HG02610 (cell line): ENCODE results near the gene CCDC74B.
A peak's percentile ranks its signal among the peaks of the same experiment; 100 is the strongest.
"Not testable (repeated sequence)": the region's sequence is repeated elsewhere in the genome, so short reads cannot be mapped to it uniquely, and the experiment has no call there.

Experiments
- ATAC-seq: cut with Tn5 transposase; IDR thresholded peaks from one replicate; pipeline ENCODE4 v1.9.1; 2021; ENCODE audit warnings: mild to moderate bottlenecking, moderate library complexity; ENCODE audit not compliant: unreplicated experiment

The CCDC74B gene

DNA sequence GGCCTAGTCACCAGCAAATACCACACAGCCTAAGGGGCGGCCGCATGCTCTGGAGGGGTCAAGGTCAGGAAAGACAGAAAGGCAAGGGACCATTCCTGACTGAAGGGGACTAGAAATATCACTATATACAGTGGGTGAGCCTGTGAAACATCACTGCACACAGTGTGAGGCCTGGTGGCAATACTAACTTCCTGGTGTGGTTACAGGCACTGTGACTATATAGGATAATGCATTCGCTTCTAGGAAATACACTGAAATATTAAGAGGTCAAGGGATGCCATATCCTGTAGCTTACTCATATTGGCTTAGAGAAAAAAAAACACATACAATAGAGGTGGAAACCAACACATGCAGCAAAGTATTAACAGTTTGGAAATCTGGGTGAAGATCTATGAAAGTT lies 24.3 kb upstream of the CCDC74B start:
- not testable (repeated sequence) for ATAC-seq

DNA sequence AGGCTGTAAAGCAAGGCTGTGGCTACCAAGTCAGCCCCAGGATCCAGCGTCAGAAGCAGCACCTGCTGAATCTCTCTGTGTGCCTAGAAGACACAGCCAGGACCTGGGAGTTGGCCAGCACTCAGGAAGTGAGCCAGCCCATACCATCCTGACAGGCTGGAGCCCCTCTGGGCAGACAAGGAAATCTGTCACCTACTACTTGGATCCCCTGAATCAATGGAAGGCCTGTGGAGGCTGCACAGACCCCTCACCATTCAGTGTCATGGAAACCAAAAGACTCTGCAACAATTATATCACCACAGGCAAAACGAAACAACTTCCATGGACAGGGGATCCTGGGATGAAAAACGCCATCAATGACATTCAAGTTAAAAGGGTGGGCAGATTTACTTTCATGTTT lies 21.7 kb upstream of the CCDC74B start:
- ATAC-seq, result not testable (repeated sequence)

DNA sequence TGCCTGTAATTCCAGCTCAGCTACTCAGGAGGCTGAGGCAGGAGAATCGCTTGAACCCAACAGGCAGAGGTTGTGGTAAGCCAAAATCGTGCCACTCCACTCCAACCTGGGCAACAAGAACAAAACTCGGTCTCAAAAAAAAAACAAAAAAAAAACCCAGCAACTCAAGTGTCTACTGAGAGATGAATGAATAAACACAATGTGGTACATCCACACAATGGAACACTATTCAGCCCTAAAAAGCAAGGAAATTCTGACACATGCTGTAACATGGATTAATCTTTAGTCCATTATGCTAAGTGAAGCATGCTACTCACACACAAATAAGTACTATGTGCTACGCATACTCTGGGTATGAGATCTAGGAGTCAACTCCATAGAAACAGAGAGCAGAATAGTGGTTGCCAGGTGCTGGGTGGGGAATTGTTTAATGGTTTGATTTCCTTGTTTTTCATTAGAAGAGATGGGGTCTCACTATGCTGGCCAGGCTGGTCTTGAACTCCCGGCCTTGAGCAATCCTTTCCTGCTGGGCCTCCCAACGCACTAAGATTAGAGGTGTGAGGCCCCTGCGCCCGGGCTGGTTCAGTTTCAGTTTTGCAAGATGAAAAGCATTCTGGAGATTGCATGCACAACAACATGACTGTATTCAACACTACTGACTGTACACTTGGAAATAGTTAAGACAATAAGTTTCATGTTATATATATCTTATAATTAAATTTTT lies 20.5 kb upstream of the CCDC74B start:
- ATAC-seq, result no peak

DNA sequence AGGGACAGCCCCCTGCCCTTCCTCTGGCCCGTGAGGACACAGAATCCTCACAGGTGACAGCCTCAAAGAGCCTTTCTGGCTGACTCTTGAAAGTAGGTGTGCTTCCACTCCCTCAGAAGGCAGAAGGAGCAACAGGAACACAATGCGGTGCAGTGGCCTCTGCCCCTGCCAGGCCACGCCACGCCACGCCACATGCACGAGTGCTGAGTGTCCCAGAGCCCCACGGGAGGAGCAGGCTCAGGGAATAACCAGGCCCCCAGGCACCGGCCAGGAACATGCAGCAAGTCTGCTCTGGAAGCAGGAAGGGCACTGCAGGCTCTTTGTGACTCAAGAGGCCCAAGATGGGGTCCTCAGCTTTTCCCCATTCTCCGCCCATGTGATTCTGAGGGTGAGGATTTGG lies 18.1 kb upstream of the CCDC74B start:
- no peak for ATAC-seq

DNA sequence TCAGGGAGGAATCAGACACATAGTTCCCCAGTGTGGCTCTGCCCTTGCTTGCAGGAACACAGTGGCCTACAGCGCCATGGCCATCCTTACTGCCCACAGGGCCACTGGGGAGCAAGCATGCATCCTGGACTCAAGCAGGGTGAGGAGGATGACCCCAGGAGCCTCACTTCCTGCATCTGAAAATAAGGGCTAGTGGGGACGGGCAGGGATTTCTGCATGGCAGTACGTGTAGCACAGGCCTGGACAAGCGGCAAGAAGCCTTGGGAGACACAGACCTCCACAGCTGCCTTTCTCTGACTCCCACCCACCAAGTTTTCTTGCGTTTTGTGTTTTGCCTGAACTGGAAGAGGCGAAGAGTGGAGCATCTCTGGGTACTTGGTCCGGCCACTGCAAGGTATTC lies 17.6 kb upstream of the CCDC74B start:
- not testable (repeated sequence) for ATAC-seq

DNA sequence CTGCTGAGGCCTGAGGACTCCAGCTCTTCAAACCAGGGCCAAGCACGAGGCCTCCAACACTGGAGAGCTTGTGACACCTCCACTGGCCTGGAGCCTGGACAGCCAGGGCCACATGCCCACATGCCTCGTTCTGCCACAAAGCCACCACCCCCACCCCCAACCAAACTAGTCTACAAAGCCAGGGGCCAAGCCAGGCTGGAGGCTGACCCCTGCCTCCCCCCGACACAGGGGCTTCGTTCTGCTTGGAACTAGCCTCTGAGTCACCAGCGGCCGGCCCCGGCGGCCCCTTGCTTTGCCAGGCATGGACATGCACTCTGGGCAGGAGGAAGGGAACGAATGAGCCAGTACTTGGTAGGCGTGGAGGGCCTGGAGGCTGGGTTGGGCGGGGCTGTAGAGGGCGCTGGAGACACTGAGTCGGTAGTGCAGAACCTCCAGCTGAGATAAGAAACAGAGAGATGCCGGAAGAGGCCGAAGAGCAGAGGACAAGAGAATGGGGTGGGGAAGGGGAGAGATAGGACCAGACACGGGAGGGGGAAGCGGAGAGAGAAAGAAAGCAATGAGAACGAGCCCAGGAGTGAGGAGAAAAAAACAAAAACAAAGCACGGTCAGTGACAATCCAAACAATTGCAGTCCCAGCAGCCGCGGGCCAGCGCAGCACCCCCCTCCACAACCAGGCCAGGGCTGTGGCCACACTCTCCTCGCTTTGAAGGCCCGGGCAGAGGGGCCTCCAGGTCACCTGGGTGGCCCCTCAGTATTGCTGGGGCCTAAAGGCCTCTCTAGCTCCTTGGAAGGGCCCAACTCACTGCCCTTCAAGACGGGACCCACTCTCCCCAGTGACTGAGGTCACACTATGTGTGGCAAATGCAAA lies 16.2 kb upstream of the CCDC74B start:
- not testable (repeated sequence) for ATAC-seq

DNA sequence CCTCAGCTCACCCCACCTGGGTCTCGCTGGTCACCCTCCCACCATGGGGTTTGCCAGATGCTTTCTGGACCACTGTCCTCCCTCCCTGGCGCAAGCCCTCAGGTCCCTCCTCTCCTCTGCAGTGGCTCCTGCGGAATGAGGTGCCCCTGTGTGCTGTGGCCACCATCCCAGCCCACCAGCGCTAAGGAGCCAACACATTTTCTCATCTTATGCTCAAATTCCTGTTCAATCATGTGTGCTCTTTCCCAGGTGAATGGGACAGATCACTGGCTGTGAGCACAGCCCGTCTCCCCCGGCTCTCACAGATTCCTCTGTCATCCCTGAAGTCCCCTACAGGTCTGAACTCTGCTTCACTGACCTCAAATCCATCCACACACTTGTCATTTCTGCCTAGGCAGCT lies 15.2 kb upstream of the CCDC74B start:
- no peak for ATAC-seq

DNA sequence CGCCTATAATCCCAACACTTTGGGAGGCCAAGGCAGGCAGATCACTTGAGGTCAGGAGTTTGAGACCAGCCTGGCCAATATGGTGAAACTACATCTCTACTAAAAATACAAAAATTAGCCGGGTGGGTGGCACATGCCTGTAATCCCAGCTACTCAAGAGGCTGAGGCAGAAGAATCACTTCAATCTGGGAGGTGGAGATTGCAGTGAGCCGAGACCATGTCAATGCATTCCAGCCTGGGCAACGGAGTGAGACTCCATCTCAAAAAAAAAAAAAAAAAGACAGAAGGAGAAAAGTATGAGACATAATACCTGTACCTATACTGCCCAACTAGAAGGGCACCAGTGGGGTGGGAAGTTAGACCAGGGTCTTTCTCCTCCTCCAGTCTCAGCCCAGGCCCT lies 14.5 kb upstream of the CCDC74B start:
- ATAC-seq, result not testable (repeated sequence)

DNA sequence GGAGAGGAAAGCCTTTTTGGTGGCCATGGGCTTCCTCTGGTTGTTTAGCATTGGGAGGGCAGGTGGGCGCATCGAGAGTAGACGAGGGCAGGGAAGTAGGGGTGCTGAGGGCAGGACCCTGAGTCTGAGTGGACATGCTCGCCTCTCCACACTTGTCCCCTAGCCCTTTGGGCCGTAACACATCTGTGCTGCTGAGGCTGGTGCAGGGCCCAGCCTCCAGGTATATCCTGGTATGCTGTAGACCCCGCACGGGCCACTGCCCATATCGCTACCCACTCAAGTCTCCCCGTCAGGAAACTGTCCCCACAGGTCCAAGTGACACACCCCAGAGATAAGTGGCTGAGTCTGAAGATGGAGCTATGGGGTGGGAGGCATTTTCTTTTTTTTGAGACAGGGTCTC lies 13.7 kb upstream of the CCDC74B start:
- ATAC-seq, result no peak

DNA sequence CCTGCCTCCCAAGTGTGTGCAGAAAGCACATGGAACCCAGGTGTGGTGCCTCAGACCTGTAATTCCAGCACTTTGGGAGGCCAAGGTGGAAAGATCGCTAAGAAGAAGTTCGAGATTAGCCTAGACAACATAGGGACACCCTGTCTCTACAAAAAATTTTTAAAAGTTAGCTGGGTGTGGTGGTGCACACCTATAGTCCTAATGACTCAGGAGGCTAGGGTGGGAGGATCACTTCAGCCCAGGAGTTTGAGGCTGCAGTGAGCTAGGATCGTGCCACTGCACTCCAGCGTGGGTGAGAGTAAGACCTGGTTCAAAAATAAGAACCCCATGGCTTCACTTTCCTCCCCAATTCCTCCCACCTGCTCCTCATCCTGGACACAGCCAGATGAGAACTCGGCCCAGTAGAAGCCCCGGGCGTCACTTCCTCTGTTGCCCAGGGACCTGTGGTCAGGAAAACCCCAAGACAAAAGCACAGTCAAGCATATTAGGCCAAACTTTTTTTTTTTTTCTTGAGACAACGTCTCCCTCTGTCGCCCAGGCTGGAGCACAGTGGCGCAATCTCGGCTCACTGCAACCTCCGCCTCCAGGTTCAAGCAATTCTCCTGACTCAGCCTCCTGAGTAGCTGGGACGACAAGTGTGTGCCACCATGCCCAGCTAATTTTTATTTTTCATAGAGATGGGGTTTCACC lies 13.1 kb upstream of the CCDC74B start:
- peak; percentile 88 for ATAC-seq

DNA sequence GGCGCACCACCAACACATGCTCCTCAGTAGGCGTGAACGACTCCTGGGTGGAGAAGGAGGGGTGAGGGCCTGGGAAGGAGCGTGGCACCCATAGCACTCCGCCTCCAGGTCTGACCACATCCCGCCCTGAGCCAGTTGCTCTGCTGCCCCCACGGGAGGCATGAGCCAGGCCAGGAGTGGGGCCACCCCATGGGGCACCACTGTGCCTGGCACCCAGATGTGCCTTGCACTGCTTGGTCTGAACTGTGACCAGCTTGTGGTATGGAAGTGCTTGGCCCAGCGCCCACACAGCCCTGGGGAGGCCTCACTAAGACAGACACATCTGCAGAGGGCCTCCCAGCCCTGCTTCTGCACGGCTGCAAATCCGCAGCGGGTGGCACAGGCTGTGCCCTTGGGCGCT lies 12.4 kb upstream of the CCDC74B start:
- ATAC-seq, result peak; percentile 29

DNA sequence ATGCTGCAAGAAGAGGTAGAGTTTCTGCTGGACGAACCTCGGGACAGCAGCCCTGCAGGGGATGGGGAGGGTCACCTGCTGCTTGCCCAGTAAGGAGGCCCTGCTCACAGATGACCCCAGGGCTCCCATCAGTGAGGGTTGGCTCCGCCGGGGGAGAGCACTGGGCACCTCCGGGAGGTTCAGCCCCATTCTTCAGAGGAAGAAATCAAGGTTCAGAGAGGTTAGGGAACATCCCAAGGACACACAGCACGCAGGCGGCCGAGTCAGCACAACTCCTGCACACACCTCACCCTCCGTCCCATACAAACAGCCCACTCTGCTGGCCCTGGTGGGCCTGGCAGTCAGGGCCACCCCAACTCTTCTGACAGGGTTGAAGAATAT lies 11.7 kb upstream of the CCDC74B start:
- ATAC-seq, result no peak

DNA sequence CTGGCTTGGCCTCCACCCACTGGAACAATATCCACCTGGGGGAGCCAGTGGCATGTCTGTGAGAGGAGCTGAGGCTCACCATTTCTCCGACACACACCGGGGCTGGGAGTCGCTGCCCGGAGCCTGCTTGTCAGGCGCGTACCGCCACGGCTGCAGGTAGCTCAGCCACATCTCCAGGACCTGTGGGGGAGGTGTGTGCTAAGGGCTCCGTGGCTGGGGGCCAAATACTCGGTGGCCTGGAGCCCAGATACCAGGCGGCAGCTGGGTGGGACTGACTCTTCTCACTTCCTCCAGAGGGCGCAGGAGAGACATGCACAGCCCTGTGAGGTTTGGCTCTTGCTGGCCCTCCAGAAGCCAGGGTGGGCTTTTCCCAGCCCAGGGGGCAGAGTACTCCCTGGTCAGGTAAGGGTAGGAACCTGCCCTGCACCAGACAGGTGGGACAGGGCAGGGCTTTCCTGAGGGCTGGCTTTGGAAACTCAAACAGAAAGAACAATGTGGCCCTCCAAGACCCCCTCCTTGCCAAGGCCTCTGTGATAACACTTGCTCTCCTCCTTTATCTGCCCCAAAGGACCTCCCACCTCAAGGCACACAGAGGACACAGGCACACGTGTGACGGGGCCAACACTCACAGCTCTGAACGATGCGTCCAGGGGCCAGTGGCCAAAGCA lies 11.2 kb upstream of the CCDC74B start:
- ATAC-seq, result not testable (repeated sequence)

DNA sequence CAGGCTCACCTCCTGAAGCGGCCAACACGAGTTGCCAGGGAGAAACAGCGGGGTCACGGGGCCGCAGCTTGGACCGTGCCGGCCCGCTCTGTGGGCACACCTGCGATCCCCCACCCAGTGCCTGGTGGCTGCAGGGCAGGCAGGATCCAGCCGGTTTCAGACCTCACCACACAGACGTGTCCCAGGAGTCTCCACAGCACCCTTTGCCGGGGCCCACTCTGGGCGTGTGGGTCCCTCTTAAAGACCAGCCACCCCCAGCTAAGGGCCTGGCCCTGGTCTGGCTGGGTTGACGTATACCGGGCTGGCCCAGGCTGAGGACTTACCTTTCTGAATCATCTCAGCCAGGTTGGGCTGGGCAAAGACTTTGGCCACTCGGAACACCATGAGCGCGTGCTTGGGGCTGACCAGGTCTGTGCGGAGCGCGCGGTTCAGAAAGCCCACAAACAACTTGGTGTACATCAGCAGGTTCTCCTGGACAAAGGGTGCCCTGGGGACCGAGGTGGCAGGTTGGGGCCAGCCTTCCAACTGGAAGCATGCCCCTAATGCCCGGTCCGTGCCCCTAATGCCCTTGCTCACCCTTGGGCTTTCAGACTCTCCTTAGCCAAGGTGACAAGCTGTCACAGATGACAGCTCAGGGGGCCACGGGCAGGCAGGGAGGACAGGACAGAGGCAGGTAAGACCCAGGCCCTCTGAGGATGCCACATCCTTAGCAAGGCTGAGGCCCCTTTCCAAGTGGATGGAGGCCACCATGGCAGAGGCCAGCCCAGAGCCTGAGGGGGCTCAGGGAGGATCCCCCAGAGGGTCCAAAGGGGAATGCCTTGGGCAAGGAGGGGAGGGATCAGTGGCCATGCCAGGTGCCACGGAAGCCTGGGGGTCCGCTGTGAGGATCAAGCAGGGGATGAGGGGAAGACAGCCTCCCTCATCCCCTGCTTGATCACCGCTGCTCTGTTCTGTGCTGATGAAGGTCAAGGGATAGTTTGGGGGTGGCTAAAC lies 10.2 kb upstream of the CCDC74B start:
- no peak for ATAC-seq

DNA sequence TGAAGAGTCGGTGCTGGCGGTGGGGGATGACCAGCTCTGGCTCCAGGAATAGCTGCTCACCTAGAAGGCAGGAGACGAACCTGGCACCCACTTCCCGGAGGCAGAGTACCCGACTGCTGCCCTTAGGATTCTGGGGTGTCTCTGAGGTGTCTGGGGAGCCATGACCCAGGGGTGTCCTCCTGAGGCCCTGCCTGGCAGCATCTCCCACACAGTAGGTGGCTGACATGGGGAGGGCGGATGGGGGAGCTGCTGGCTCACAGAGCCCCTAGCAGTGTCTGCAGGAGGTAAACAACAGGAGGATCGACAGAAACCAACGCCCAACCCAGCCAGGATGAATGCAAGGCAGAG lies 9.5 kb upstream of the CCDC74B start:
- ATAC-seq, result not testable (repeated sequence)

DNA sequence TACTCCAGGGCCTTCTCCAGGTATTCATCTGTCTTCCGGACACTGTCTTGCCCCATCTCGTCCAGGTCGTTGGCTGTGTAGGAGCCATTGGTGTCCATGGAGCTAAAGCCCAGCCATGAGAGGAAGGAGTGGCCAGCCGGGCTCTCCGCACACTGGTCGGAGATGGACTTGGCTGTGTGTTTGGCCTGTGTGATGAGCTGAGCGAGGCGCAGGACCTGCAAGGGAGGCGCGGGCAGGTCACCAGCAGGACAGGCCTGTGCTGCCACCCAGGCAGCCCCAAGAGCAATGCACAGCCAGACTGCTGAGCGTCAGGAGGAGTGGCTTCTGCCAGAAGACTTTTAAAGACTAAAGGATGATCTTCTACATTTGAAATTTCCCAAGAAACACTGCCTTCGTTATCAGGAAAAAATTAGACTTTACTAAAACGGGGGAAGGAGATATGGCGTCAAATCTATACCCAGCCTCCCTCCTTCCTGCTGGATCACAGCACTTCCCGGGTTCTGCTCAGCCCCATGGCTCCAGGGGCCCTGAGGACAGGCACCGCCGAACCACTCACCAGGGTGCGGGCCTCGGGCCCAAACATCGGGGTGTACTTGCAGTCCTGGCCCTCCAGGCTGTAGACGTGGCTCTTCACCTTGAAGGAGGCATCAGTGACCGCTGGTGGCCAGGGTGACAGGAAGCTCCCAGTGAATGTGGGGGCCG lies 9.0 kb upstream of the CCDC74B start:
- ATAC-seq, result not testable (repeated sequence)

DNA sequence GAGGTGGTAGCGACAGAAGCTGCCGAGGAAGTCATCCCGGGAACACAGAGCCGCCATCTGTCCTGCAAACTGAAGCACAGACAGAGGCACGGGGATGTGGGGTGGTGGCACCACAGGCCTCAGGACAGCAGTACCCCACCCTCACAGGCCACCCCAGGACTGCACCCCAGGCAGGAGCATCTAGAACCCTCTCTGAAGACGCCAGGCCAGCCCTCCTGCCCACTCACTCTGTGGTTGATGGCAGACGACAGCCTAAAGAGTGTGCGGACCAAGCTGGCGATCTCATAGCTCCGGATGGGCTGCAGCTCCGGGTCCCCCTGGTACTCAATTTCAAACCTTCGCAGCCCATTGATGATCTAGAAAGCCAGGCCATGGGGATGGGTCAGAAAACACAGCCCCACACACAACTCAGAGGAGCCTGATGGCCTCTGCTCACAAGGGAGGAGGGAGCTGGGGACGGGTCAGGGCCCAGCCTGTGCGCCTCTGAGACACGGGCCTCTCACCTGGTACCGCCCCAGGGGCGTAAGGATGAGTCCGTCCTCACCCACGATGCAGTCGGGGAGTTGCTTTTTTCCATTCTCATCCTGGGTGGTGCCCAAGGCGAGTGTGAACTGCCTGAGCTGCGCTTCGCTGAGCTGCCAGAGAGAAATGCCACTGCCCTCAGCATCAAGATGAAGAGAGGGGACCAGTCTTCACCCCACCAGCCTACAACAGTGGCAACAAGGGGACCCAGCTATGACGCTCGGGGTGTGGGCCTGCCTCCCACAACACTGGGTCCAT lies 8.1 kb upstream of the CCDC74B start:
- no peak for ATAC-seq

DNA sequence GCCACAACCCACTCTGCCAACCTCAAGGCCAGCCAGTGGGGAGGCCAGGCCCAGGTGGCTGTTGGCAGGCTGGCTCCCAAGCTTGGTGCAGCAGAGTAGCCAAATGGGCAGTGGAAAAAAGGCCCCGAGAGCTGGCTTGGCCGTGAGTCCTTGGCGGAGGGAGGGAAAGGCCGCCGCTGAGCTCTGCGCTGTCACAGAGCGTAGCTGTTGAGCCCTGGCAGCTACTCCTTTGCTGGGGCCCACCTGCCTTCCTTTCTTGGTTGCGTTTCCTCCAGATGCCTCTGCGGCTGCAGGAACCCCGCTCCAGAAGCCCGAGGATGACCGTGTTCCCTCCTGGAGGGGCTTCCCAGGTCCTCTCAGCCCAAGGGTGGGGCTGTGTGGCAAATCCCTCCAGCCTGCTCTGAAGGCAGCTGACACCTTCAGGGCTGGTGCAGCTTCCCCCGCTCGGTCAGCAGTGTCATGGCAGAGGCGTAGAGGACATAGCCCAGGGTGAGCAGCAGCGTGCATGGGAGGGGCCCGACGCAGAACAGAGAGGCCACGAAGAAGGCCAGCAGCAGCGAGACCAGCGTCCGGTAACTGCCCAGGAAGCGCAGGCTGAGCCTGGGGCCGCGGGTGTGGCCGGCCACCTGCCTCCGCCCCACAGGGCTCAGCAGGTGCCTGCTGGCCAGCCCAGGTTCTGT lies 7.4 kb upstream of the CCDC74B start:
- not testable (repeated sequence) for ATAC-seq
